Effector memory CD4-positive, alpha-beta T cell (primary cell): Measurements from ENCODE around the gene KRTAP5-5.

Source experiments
- DNase-seq, 3 donors: peaks; one replicate each; pipeline ENCODE4 v3.0.0-alpha.2; 2020
- H3K27ac ChIP-seq: 2 replicates; pipeline ENCODE4 v1.7.0; 2013; ENCODE audit warnings: mild to moderate bottlenecking, low read length, moderate library complexity; ENCODE audit not compliant: insufficient read depth, poor library complexity, severe bottlenecking
- H3K27me3 ChIP-seq: replicated peaks from 2 replicates; pipeline ENCODE4 v1.7.0; 2013; ENCODE audit warnings: mild to moderate bottlenecking, low read length; ENCODE audit not compliant: insufficient read depth, control insufficient read depth, poor library complexity, severe bottlenecking
- H3K36me3 ChIP-seq: 2 replicates; pipeline ENCODE4 v1.7.0; 2013; ENCODE audit warnings: mild to moderate bottlenecking, low read length, moderate library complexity; ENCODE audit not compliant: control insufficient read depth, insufficient read depth
- H3K4me1 ChIP-seq: 2 replicates; pipeline ENCODE4 v1.7.0; 2013; ENCODE audit warnings: low read length, mild to moderate bottlenecking; ENCODE audit not compliant: control insufficient read depth, insufficient read depth, poor library complexity, severe bottlenecking
- H3K4me3 ChIP-seq: 2 replicates; pipeline ENCODE4 v1.7.0; 2013; ENCODE audit warnings: low read length, low read depth, mild to moderate bottlenecking; ENCODE audit not compliant: insufficient read depth, poor library complexity, severe bottlenecking
- H3K9me3 ChIP-seq: 2 replicates; pipeline ENCODE4 v1.7.0; 2013; ENCODE audit warnings: mild to moderate bottlenecking, low read length, moderate library complexity; ENCODE audit not compliant: control insufficient read depth

Gene KRTAP5-5

DNA sequence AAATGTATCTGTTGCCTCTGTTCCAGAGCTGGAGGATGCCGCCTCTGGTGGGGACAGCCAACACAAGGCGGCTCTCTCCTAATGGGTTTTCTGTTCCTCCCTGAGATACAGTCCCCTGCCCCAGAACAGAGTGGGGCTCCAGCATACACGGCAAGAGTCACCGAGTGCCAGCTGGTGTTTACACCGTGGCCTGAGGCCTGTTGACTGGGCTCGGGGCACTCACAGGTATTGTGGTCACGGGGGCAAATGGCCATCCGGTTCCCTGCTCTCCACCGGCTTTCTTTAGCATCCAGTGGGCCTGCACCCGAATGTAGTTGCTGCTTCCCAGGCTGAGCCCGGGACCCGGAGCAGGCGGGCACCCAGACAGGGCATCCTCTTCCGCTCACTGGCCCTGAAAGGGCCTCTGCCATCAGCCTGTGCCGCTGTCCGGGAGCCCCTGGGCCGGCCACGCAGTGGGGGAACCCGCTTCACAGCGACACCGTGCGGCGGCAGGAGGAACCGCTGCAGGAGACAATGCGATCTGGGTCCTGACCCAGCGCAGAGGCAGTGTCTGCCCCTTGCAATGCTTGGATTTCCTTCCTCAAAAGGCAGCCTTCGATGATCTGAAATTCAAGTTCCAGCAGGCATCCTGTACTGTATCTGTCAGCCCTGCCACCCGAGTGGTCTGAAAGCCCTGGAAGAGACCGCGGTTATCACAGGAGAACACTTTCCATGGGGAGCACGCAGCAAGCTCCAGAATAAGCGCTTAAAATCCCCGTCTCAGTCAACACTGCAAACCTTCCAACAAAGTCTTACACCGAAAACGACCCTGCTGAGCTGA, 859 bp upstream of the KRTAP5-5 start:
- no peaks in the 10 kb centered on the region for H3K36me3 ChIP-seq
- H3K4me3 ChIP-seq: no peak overlapping the region
- peaks cover 14% of the 10 kb centered on the region for H3K27me3 ChIP-seq
- H3K9me3 ChIP-seq: no peaks in the 10 kb centered on the region
- peak; percentile 20 to 45 (median 41) for DNase-seq
- no peak overlapping the region for H3K27ac ChIP-seq
- H3K4me1 ChIP-seq: peaks cover 10% of the 10 kb centered on the region

GRCh38 chr11:1630271-1630670, 696 bp downstream of the KRTAP5-5 start:
- peaks cover 14% of the 10 kb centered on the region for H3K27me3 ChIP-seq
- H3K4me1 ChIP-seq: peaks cover 10% of the 10 kb centered on the region
- no peak overlapping the region for H3K27ac ChIP-seq
- no peak overlapping the region for H3K4me3 ChIP-seq
- H3K9me3 ChIP-seq: no peaks in the 10 kb centered on the region
- no peak for DNase-seq
- no peaks in the 10 kb centered on the region for H3K36me3 ChIP-seq

DNA sequence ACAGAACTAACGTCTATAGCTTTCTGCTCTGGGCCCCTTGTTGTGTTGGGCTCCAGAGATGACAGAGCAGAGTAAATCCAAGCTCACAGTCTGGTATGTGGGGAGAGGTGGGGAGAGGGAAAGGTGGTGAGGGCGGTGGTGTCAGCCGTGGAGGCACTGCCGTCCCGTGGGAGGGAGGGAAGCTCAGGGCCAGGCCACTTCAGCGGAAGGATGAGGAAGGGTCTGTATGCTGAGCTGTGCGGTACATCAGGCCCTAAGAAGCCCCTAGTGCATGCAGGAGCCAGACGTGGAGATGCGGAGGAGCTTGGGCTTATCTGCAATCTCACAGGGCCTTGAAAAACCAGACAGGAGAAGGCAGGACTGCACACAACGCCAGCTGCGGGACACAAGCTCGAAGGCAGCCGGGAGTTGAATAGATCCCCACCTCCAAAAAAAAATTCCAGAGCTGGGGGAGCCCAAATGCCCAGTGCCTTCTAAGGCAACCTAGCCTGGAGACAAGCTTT, 1.5 kb downstream of the KRTAP5-5 start:
- peaks cover 14% of the 10 kb centered on the region for H3K27me3 ChIP-seq
- H3K9me3 ChIP-seq: no peaks in the 10 kb centered on the region
- no peak for DNase-seq
- H3K27ac ChIP-seq: no peak overlapping the region
- no peaks in the 10 kb centered on the region for H3K36me3 ChIP-seq
- peaks cover 10% of the 10 kb centered on the region for H3K4me1 ChIP-seq
- no peak overlapping the region for H3K4me3 ChIP-seq

GRCh38 chr11:1632053-1632714, 2.6 kb downstream of the KRTAP5-5 start:
- Histone ChIP-seq H3K36me3 (no peaks in the 10 kb centered on the region), H3K4me1 (peaks cover 10% of the 10 kb centered on the region), H3K27ac (no peak overlapping the region), H3K9me3 (no peaks in the 10 kb centered on the region), H3K4me3 (no peak overlapping the region), H3K27me3 (peaks cover 14% of the 10 kb centered on the region)
- no peak for DNase-seq

- H3K36me3 ChIP-seq: no peaks in the 10 kb centered on the region
- H3K4me3 ChIP-seq: no peak overlapping the region
- peaks cover 14% of the 10 kb centered on the region for H3K27me3 ChIP-seq
- no peaks in the 10 kb centered on the region for H3K9me3 ChIP-seq
- peaks cover 5% of the 10 kb centered on the region for H3K4me1 ChIP-seq
- DNase-seq: no peak
- no peak overlapping the region for H3K27ac ChIP-seq
These were observed 4.3 kb downstream of the KRTAP5-5 start for GRCh38 chr11:1633864-1634263.

DNA sequence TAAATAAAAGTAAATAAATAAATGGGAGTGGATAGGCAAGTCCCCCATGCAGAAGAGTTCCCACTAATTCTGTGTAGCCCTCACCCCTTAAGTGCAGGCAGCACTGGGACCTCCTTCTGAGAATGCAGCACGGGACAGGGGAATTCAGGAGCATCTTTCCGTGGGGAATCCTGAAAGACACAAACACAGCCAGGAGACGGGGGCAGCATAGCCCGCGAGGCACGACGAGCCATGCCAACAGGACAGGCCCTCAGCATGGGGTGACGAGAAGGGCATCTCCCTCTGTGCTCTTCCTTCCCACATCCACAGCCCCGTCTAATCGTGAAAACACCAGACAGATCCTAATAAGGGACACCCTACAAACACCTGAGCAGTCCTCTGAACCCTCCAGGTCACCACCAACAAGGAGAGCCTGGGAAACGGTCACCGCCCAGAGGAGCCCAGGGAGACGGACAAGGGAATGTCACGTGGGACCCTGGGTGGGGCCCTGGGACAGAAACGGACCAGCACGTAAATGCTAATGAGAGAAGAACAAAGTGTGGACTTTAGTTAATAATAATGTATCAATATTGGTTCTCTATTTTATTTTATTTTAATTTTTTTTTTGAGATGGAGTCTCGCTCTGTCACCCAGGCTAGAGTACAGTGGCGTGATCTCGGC, 6.8 kb downstream of the KRTAP5-5 start:
- no peak for DNase-seq
- no peaks in the 10 kb centered on the region for H3K9me3 ChIP-seq
- no peak overlapping the region for H3K27ac ChIP-seq
- peaks cover 14% of the 10 kb centered on the region for H3K27me3 ChIP-seq
- no peaks in the 10 kb centered on the region for H3K36me3 ChIP-seq
- H3K4me3 ChIP-seq: no peak overlapping the region
- no peaks in the 10 kb centered on the region for H3K4me1 ChIP-seq

DNA sequence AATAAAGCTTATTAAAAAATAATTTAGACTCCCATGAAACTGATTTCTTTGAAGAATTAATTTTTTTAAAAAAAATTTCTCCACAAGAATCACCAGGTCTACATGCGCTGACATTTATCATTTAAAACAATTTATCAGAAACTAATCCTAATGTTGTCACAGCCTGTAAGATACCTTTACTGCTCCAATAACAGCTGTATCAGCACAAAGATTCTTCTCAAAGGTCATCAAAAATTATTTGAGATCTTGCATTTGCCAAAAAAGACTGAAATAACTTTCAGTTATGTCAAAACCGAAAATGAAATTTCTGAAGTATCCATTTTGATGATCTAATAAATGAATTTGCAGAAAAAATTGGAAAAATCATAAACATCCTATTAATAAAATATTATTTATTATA, 8.1 kb downstream of the KRTAP5-5 start:
- no peaks in the 10 kb centered on the region for H3K9me3 ChIP-seq
- DNase-seq: no peak
- no peaks in the 10 kb centered on the region for H3K4me1 ChIP-seq
- no peak overlapping the region for H3K4me3 ChIP-seq
- H3K27me3 ChIP-seq: peaks cover 6% of the 10 kb centered on the region
- no peaks in the 10 kb centered on the region for H3K36me3 ChIP-seq
- H3K27ac ChIP-seq: no peak overlapping the region

DNA sequence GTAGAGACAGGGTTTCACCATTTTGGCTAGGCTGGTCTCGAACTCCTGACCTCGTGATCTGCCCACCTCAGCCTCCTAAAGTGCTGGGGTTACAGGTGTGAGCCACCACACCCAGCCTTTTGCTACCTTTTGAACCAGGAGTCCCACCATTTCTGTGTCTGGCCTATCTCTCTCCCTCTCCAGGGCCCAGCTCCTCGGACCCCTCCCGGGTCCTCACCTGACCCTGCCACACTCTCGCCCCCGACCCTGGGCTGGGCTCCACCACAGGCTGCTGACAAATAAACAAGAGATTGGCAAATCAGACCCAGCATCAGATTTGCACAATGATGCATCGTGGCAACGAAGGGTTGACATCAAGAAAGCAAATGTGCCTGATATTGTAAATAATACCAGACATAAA, 8.8 kb downstream of the KRTAP5-5 start:
- Histone ChIP-seq H3K36me3 (no peaks in the 10 kb centered on the region), H3K4me1 (no peaks in the 10 kb centered on the region), H3K27ac (no peak overlapping the region), H3K4me3 (no peak overlapping the region), H3K9me3 (no peaks in the 10 kb centered on the region), H3K27me3 (peaks cover 6% of the 10 kb centered on the region)
- no peak for DNase-seq

DNA sequence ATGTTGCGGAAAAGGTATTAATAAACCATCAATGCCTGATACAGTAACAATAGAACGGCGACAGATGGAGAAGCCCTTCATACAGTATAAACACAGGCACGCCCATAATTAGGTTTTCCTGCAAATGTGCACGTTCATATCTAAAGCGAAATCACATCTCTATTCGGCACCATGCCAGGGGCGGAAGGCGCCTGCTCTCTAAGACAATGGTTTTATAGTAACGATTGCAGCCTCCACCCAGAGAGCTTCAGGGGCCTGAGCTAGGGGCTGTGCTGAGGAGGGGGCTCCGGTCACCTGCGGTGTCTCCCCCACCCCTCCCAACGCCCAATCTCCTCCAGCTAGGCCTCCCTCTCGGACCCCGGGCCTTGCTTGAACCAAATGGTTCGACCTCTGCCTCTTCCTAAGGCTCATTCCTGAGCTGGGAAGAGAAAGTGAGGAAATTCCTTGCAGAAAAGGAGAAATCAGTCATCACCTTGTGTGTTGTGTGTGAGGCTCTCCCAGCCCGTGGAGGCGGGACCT, 9.6 kb downstream of the KRTAP5-5 start:
- H3K4me1 ChIP-seq: no peaks in the 10 kb centered on the region
- peaks cover 6% of the 10 kb centered on the region for H3K27me3 ChIP-seq
- H3K9me3 ChIP-seq: no peaks in the 10 kb centered on the region
- H3K4me3 ChIP-seq: no peak overlapping the region
- H3K36me3 ChIP-seq: no peaks in the 10 kb centered on the region
- H3K27ac ChIP-seq: no peak overlapping the region
- DNase-seq: no peak
